ENCODE measurements around the gene VSTM2B.

DNA sequence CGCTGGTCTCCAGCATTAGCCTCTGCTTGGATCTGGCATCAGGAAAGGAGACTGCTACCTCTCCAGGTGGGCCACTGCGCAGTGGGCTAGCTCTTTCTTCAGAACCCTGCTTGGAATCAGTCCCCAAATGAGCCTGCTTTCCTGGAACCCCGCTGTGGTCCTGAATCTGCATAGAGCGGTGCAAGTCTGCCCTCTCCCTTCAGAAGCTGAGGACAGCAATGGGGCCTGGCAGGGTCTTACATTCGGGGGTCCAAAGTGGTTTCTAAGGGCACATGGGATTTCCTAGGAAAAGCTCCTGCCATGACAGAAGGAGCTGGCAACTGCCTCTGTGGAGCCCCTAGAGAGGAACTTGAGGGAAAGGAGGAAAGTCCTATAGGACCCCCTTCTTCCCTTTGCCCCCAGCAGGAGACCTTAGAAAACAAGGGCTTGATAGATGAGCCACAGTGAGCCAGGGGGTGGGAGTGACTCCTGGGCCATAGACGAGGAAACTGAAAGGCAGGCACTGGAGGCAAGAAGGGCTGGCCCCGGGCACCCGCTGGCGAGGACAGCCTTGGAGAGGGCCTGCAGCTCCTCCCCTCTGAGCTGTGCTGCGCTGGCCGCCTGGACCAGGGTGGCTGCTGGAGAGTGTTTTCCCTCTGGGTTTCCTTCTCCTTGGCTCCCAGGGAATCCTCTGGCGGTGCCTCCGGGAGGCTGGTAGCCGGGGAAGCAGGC lies 1.4 kb upstream of the VSTM2B start:
- TF ChIP-seq PHF5A (CRISPR knock-in tag; IDR thresholded peaks at IDR 0.05; ENCODE audit: low read depth, unreplicated experiment) (no peak), ZBTB1 (CRISPR knock-in tag; IDR thresholded peaks at IDR 0.05; ENCODE audit: borderline replicate concordance) (no peak), ZNF256 (CRISPR knock-in tag; conservative IDR thresholded peaks at IDR 0.05) (no peak), PHF21A (CRISPR knock-in tag; IDR thresholded peaks at IDR 0.05) (no peak), ZNF761 (CRISPR knock-in tag; conservative IDR thresholded peaks at IDR 0.05) (no peak), CEBPB (IDR thresholded peaks at IDR 0.05; ENCODE audit: borderline replicate concordance, low read depth, low read length) (no peak), POLR2AphosphoS5 (IDR thresholded peaks at IDR 0.05; ENCODE audit: low read depth, low read length) (no peak), SAP130 (CRISPR knock-in tag; IDR thresholded peaks at IDR 0.05; ENCODE audit: low read depth) (no peak)
- TF ChIP-seq, protein P1, sequence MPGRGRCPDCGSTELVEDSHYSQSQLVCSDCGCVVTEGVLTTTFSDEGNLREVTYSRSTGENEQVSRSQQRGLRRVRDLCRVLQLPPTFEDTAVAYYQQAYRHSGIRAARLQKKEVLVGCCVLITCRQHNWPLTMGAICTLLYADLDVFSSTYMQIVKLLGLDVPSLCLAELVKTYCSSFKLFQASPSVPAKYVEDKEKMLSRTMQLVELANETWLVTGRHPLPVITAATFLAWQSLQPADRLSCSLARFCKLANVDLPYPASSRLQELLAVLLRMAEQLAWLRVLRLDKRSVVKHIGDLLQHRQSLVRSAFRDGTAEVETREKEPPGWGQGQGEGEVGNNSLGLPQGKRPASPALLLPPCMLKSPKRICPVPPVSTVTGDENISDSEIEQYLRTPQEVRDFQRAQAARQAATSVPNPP (CRISPR knock-in tag; IDR thresholded peaks at IDR 0.05) = no peak
- TF ChIP-seq, protein P2, sequence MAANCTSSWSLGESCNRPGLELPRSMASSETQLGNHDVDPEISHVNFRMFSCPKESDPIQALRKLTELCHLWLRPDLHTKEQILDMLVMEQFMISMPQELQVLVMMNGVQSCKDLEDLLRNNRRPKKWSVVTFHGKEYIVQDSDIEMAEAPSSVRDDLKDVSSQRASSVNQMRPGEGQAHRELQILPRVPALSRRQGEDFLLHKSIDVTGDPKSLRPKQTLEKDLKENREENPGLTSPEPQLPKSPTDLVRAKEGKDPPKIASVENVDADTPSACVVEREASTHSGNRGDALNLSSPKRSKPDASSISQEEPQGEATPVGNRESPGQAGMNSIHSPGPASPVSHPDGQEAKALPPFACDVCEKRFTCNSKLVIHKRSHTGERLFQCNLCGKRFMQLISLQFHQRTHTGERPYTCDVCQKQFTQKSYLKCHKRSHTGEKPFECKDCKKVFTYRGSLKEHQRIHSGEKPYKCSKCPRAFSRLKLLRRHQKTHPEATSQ (CRISPR knock-in tag; IDR thresholded peaks at IDR 0.05; ENCODE audit: borderline replicate concordance) = no peak
- TF ChIP-seq, protein P3, sequence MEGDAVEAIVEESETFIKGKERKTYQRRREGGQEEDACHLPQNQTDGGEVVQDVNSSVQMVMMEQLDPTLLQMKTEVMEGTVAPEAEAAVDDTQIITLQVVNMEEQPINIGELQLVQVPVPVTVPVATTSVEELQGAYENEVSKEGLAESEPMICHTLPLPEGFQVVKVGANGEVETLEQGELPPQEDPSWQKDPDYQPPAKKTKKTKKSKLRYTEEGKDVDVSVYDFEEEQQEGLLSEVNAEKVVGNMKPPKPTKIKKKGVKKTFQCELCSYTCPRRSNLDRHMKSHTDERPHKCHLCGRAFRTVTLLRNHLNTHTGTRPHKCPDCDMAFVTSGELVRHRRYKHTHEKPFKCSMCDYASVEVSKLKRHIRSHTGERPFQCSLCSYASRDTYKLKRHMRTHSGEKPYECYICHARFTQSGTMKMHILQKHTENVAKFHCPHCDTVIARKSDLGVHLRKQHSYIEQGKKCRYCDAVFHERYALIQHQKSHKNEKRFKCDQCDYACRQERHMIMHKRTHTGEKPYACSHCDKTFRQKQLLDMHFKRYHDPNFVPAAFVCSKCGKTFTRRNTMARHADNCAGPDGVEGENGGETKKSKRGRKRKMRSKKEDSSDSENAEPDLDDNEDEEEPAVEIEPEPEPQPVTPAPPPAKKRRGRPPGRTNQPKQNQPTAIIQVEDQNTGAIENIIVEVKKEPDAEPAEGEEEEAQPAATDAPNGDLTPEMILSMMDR (CRISPR knock-in tag; IDR thresholded peaks at IDR 0.05) = no peak
